Gastroesophageal sphincter (tissue), 3 donors: ENCODE results near the gene H1-8.

Experiments
- CTCF ChIP-seq, 4 experiments: fragments of 200-600 bp in 2 of 4; fragments of 450-650 bp in 2 of 4; sonication (generic) in 1 of 4; IDR thresholded peaks; one replicate each; pipeline ENCODE4 v1.5.1; 2017 to 2019; ENCODE audit warnings: antibody characterized with exemption in 4 of 4, mild to moderate bottlenecking in 2 of 4, moderate library complexity in 2 of 4
- EP300 ChIP-seq: sonication (generic); formaldehyde crosslinking; IDR thresholded peaks from one replicate; pipeline ENCODE4 v1.6.1; 2017; ENCODE audit warnings: antibody characterized with exemption, mild to moderate bottlenecking
- POLR2A ChIP-seq, 2 donors: fragments of 450-650 bp; IDR thresholded peaks; one replicate each; pipeline ENCODE4 v1.6.1; 2017; ENCODE audit warnings: antibody characterized with exemption in 2 of 2, mild to moderate bottlenecking in 2 of 2, moderate library complexity in 1 of 2
- POLR2AphosphoS5 ChIP-seq: sonication (generic); formaldehyde crosslinking; IDR thresholded peaks from one replicate; pipeline ENCODE4 v1.6.1; 2017; ENCODE audit warnings: antibody characterized with exemption

DNA sequence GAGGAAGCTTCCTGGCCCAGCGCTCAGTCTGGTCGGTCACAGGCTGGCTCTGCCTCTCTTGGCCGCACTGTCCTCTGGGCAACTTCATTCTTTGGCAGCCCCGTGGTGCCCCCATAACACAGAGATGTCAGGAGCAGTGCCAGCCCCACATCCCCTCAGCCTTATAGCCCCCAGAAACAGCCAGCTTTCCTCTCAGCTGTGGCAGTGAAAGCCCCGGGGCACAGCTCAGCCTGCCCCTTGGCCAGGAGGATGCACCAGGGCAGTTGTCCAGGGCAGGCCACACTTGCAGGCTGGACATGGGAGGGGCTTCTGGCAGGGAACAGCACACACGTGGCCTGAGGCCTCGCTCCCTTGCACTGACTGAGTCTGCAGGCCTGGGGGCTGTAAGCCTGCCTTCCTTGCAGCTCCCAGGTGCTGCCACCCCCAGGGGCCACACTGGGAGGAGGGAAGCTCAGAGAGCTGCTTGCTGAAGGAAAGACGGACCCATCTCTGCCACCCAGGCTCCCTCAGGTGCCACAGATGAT, 24.9 kb upstream of the H1-8 start:
- TF ChIP-seq POLR2AphosphoS5 (no peak), EP300 (no peak), CTCF (IDR thresholded peaks at IDR 0.05) (no peak), POLR2A (IDR thresholded peaks at IDR 0.05) (no peak)
